A673 (cell line): ENCODE measurements around the gene GAMT.
"Not testable (repeated sequence)": the region's sequence is repeated elsewhere in the genome, so short reads cannot be mapped to it uniquely, and the experiment has no call there.

ENCODE experiments used
- EZH2 ChIP-seq: fragments of 200-600 bp; sonication (generic); IDR thresholded peaks from 2 replicates; pipeline ENCODE4 v1.6.1; 2017; ENCODE audit warnings: borderline replicate concordance, low read depth, mild to moderate bottlenecking, mixed read lengths, antibody characterized with exemption, low read length; ENCODE audit not compliant: poor library complexity, severe bottlenecking
- TF ChIP-seq, protein P1 (sequence below): fragments of 300-800, 200-600 bp; sonication (generic); conservative IDR thresholded peaks from 2 replicates; pipeline ENCODE4 v1.5.1; 2017; ENCODE audit warnings: low read depth, mild to moderate bottlenecking, antibody characterized with exemption, low read length, moderate library complexity, mixed read lengths

DNA sequence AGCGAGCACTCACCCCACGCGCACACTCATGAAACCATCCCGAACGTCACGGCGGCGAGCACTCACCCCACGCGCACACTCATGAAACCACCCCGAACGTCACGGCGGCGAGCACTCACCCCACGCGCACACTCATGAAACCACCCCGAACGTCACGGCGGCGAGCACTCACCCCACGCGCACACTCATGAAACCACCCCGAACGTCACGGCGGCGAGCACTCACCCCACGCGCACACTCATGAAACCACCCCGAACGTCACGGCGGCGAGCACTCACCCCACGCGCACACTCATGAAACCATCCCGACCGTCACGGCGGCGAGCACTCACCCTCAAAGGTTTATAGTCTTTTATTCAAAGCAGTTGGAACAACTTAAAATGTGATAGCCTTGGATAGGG, 18.7 kb upstream of the GAMT start:
- TF ChIP-seq, protein P1, sequence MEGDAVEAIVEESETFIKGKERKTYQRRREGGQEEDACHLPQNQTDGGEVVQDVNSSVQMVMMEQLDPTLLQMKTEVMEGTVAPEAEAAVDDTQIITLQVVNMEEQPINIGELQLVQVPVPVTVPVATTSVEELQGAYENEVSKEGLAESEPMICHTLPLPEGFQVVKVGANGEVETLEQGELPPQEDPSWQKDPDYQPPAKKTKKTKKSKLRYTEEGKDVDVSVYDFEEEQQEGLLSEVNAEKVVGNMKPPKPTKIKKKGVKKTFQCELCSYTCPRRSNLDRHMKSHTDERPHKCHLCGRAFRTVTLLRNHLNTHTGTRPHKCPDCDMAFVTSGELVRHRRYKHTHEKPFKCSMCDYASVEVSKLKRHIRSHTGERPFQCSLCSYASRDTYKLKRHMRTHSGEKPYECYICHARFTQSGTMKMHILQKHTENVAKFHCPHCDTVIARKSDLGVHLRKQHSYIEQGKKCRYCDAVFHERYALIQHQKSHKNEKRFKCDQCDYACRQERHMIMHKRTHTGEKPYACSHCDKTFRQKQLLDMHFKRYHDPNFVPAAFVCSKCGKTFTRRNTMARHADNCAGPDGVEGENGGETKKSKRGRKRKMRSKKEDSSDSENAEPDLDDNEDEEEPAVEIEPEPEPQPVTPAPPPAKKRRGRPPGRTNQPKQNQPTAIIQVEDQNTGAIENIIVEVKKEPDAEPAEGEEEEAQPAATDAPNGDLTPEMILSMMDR, result not testable (repeated sequence)
- not testable (repeated sequence) for TF ChIP-seq EZH2
